GM12874 (cell line): ENCODE data around the gene RBL1.

Experiments used
- TF ChIP-seq, protein P1 (sequence below): IDR thresholded peaks from 2 replicates; pipeline ENCODE4 v1.5.1; 2011; ENCODE audit warnings: low read depth, mild to moderate bottlenecking, control low read depth, low read length, moderate library complexity; ENCODE audit not compliant: insufficient read depth

Gene RBL1

DNA sequence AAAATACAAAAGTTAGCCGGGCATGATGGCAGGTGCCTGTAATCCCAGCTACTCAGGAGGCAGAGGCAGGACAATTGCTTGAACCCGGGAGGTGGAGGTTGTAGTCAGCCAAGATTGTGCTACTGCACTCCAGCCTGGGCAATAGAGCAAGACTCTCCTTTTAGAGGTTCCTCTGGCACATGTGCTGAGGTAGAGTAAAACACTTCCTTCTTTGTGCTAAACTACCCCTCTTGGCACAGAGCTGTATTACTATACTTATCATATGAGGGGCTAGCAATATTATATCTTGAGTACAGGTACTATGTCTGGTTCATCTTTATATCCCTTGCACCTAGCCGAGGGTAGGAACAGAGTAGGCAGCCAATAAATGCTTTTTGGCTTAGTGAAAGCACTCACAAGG, 104.1 kb downstream of the RBL1 start:
- TF ChIP-seq, protein P1, sequence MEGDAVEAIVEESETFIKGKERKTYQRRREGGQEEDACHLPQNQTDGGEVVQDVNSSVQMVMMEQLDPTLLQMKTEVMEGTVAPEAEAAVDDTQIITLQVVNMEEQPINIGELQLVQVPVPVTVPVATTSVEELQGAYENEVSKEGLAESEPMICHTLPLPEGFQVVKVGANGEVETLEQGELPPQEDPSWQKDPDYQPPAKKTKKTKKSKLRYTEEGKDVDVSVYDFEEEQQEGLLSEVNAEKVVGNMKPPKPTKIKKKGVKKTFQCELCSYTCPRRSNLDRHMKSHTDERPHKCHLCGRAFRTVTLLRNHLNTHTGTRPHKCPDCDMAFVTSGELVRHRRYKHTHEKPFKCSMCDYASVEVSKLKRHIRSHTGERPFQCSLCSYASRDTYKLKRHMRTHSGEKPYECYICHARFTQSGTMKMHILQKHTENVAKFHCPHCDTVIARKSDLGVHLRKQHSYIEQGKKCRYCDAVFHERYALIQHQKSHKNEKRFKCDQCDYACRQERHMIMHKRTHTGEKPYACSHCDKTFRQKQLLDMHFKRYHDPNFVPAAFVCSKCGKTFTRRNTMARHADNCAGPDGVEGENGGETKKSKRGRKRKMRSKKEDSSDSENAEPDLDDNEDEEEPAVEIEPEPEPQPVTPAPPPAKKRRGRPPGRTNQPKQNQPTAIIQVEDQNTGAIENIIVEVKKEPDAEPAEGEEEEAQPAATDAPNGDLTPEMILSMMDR = no peak

DNA sequence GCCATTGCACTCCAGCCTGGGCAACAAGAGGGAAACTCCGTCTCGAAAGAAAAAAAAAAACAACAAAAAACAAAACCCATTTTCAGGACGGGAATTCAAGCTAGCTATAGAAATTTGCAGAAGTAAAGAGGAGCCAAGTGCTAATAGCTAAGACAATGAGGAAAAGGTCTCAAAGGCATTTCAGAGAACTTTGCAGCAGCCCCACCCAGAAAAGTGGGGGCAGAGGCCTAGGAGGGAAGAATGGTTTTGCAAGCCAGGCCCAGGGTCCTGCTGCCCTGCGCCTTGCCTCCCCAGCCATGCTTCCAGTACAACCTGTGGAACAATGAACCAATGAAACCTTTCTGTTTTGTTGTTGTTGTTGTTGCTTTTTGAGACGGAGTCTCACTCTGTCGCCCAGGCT, 106.0 kb downstream of the RBL1 start:
- TF ChIP-seq, protein P1 = no peak

DNA sequence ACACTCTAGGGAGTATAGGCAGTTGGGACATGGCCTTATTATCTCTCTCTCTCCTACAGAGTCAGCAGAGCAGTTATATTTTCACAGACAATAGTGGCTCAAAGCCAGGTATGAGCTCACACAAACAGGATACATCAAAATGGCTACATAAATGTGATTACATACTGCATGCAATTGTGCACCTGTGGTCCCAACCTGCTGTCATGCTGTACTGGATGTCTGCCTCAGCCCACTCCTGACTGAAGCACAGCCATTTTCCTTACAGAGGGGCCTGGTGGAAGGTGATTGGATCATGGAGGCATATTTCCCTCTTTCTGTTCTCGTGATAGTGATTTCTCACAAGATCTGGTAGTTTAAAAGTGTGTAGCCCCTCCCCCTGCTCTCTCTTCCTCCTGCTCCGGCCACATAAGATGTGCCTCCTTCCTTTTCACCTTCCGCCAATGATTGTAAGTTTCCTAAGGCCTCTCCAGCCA, 107.3 kb downstream of the RBL1 start:
- TF ChIP-seq, protein P1 = no peak

DNA sequence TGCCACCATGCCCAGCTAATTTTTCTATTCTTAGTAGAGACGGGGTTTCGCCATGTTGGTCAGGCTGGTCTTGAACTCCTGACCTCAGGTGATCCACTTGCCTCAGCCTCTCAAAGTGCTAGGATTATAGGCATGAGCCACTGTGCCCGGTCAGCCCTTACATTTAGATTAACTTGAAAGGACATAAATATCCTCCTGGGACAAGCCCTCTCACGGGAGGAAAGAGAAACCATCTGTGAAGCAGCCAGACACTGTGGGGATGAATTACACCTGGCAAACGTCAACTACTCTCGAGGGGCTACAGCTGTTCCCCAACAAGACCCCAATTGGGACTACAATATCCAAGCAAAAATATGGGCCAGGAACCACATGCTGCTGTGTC, 111.5 kb downstream of the RBL1 start:
- TF ChIP-seq, protein P1 = no peak

DNA sequence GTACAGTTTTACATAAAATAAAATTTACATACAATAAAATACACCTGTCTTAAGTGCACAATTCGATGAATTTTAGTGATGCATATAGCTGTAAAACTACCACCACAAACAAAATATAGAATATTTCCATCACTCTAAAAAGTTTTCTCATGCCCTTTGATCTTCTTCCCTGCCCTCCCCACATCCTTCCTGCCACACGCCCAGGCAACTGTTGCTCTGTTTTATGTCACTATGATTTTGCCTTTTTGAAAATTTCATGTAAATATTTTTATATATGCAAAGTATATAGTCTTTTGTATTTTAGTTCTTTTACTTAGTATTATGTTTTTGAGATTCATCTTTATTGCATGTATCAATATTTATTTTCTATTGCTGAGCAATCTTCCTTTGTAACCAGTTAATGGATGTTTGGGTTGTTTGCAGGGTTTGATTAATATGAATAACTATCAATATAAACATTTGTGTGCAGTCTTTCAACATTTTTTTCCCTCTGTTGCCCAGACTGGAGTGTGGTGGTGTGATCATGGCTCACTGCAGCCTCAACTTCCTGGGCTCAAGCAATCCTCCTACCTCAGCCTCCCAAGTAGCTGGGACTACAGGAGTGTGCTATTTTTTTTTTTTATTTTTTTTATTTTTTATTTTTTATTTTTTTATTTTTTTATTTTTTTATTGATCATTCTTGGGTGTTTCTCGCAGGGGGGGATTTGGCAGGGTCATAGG, 120.5 kb downstream of the RBL1 start:
- TF ChIP-seq, protein P1 = no peak

DNA sequence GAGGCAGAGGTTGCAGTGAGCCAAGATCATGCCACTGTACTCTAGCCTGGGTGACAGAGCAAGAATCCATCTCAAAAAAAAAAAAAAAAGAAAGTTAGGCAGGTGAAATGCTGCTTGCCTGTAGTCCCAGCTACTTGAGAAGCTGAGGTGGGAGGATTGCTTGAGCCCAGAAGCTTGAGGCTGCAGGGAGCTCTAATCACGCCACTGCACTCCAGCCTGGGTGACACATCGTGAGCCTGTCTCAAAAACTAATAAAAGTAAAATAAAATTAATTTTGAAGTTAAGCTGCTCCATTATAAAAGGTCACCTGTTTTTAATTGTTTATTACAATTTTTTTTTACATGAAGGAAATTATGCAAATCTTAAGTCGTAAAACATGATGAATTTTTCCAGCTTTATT, 121.1 kb downstream of the RBL1 start:
- TF ChIP-seq, protein P1 = no peak

DNA sequence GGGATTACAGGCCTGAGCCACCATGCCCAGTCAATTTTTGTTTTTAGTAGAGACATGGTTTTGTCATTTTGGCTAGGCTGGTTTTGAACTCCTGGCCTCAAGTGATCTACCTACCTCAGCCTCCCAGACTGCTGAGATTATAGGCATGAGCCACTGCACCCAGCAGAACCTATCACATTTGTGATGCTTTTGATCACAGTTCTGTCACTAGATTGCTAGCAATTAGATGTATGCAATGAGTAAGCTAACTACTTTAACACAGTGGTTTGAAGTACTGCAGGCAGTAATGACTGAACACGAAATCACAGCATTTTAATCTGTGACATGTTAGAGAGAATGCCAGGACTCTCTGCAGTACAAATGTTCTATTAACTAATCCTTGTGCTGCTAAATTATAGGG, 124.7 kb downstream of the RBL1 start:
- TF ChIP-seq, protein P1 = no peak
